Left lung (tissue), 10 donors: ENCODE data around the gene ACOX3. TPM values are rescaled to one million over a fixed set of nuclear protein-coding genes. Genes with fewer than 3 reads are reported as not detected.
A peak's percentile ranks its signal among the peaks of the same experiment; 100 is the strongest.

Experiments used
- ATAC-seq: fragments of 200-7000 bp; cut with Tn5 transposase; one replicate; pipeline ENCODE4 v1.9.1; 2020; ENCODE audit warnings: moderate library complexity
- DNase-seq, 4 donors: peaks; one replicate each; pipeline ENCODE4 v3.0.0-alpha.2; 2013 to 2020
- H3K27ac ChIP-seq, 2 donors: fragments of 200-600 bp; sonication (generic) in 1 of 2; one replicate each; pipeline versions ENCODE4 v1.5.0 to v1.8.0; 2020 to 2021
- H3K27me3 ChIP-seq, 2 donors: fragments of 200-600 bp; sonication (generic) in 1 of 2; one replicate each; pipeline versions ENCODE4 v1.5.0 to v1.8.0; 2020 to 2021
- H3K36me3 ChIP-seq, 2 donors: fragments of 200-600 bp; sonication (generic) in 1 of 2; one replicate each; pipeline versions ENCODE4 v1.5.0 to v1.8.0; 2020 to 2021
- H3K4me1 ChIP-seq, 2 donors: fragments of 200-600 bp; one replicate each; pipeline ENCODE4 v1.8.0; 2021
- H3K4me3 ChIP-seq, 2 donors: fragments of 200-600 bp; sonication (generic) in 1 of 2; one replicate each; pipeline versions ENCODE4 v1.5.0 to v1.8.0; 2020 to 2021; ENCODE audit warnings: mild to moderate bottlenecking in 1 of 2
- H3K9me3 ChIP-seq, 2 donors: fragments of 200-600 bp; sonication (generic) in 1 of 2; one replicate each; pipeline versions ENCODE4 v1.5.0 to v1.8.0; 2020 to 2021
- intact Hi-C, 2 donors: fragments of 100-400 bp; cut with DNase I; formaldehyde crosslinking; loops; one replicate each; pipeline versions ENCODE4 v1.11.2 to v1.14.2; 2022
- polyA plus RNA-seq, 6 donors: library from polyadenylated mRNA; unstranded; fragments of 120-200 nt; gene quantifications; one replicate each; pipeline ENCODE4 v1.2.1, GENCODE V29; 2013; ENCODE audit not compliant: insufficient read length in 6 of 6
- total RNA-seq, 2 donors: library from RNA; stranded (reverse); fragmentation: NEBNext Ultra II Directional; extraction: Animal tissue kit (Norgen Biotek cat#: 25700); gene quantifications; one replicate each; pipeline ENCODE4 v1.2.1, GENCODE V29; 2021
- TF ChIP-seq, protein P1 (sequence below), 2 donors: fragments of 200-600 bp; sonication (generic) in 1 of 2; IDR thresholded peaks; one replicate each; pipeline versions ENCODE4 v1.5.0 to v1.8.0; 2021; ENCODE audit warnings: antibody characterized with exemption in 2 of 2
- donor health status: DM: no; HTN: yes; CAD: no.
- donor health status: DM: no; HTN: no; CAD: no.

ACOX3 gene
- total and polyA plus RNA-seq, 8 donors: 19.9 to 31.7 (median 23.4) TPM

- H3K27me3 ChIP-seq: no peaks in the 10 kb centered on the region
- no peaks in the 10 kb centered on the region for H3K9me3 ChIP-seq
- DNase-seq: peak in 2 of 4 donors; percentile 19 to 68
- no peak overlapping the region for H3K4me3 ChIP-seq
- TF ChIP-seq, protein P1, sequence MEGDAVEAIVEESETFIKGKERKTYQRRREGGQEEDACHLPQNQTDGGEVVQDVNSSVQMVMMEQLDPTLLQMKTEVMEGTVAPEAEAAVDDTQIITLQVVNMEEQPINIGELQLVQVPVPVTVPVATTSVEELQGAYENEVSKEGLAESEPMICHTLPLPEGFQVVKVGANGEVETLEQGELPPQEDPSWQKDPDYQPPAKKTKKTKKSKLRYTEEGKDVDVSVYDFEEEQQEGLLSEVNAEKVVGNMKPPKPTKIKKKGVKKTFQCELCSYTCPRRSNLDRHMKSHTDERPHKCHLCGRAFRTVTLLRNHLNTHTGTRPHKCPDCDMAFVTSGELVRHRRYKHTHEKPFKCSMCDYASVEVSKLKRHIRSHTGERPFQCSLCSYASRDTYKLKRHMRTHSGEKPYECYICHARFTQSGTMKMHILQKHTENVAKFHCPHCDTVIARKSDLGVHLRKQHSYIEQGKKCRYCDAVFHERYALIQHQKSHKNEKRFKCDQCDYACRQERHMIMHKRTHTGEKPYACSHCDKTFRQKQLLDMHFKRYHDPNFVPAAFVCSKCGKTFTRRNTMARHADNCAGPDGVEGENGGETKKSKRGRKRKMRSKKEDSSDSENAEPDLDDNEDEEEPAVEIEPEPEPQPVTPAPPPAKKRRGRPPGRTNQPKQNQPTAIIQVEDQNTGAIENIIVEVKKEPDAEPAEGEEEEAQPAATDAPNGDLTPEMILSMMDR (IDR thresholded peaks at IDR 0.05): no peak
- no peak for ATAC-seq
- peaks cover 0 to 59% of the 10 kb centered on the region in 2 donors for H3K36me3 ChIP-seq
- intact Hi-C loops: no loop called here
- H3K4me1 ChIP-seq: no peaks in the 10 kb centered on the region
- no peak overlapping the region for H3K27ac ChIP-seq
These were observed 63.1 kb downstream of the ACOX3 start for GRCh38 chr4:8377103-8378075.

GRCh38 chr4:8376361-8377102 lies 64.0 kb downstream of the ACOX3 start:
- Histone ChIP-seq H3K4me3 (no peak overlapping the region), H3K9me3 (no peaks in the 10 kb centered on the region), H3K4me1 (no peaks in the 10 kb centered on the region), H3K27ac (no peak overlapping the region), H3K27me3 (no peaks in the 10 kb centered on the region), H3K36me3 (peaks cover 0 to 59% of the 10 kb centered on the region in 2 donors)
- DNase-seq (peak in 2 of 4 donors; percentile 16 to 65), ATAC-seq (no peak)
- TF ChIP-seq, protein P1 (IDR thresholded peaks at IDR 0.05): no peak
- intact Hi-C loops: no loop called here

DNA sequence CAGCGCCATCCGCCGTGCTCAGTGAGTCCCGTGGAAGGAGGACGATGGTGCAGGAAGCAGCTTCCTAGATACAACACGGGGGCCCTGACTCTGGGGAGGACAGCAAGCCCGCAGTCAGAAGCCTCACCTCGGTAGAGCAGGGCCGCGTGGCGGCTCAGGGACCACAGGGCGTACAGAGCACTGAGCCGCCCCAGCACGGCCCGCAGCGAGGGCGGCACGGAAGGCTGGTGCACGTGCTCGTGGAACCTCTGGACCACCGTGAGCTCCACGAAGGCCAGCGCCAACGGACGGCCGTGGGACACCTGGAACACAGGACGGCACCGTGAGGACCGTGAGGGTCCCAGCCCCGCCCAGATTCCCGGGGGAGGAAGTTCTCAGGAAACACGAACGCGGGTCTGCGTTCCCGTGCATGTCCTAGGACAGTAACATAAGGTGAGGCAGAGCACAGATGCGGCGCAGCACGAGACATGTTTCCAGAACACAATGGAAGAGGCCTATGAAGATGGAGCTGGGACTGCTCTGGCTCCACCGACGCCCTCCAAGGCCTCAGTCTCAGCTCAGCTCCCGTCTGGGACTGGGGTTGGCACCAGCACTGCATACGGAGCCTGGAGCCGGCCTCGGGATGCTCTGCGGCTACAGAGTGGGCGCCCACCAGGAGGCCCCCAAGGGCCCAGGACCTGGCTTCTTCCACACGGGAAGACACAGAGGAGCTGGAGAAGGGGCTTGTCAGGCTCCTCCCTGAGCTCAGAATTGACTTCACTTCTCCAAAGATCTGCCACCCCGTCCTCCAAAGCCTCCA lies 65.5 kb downstream of the ACOX3 start:
- Histone ChIP-seq H3K27ac (no peak overlapping the region), H3K27me3 (no peaks in the 10 kb centered on the region), H3K4me3 (no peak overlapping the region), H3K4me1 (no peaks in the 10 kb centered on the region), H3K36me3 (peaks cover 0 to 47% of the 10 kb centered on the region in 2 donors), H3K9me3 (no peaks in the 10 kb centered on the region)
- DNase-seq (peak in 1 of 4 donors; percentile 78), ATAC-seq (no peak)
- intact Hi-C loops: no loop called here
- TF ChIP-seq, protein P1 (IDR thresholded peaks at IDR 0.05): no peak

- intact Hi-C loops: no loop called here
- TF ChIP-seq, protein P1 (IDR thresholded peaks at IDR 0.05): no peak
These were observed 66.5 kb downstream of the ACOX3 start for GRCh38 chr4:8373973-8374545.

More at GRCh38 chr4:8373973-8374545, 66.5 kb downstream of the ACOX3 start:
- no peak for ATAC-seq
- Histone ChIP-seq H3K36me3 (peaks cover 0 to 39% of the 10 kb centered on the region in 2 donors), H3K27ac (no peak overlapping the region), H3K4me1 (no peaks in the 10 kb centered on the region), H3K9me3 (no peaks in the 10 kb centered on the region), H3K27me3 (no peaks in the 10 kb centered on the region), H3K4me3 (no peak overlapping the region)
- peak in 1 of 4 donors; percentile 66 for DNase-seq
